Kidney glomerular epithelial cell (primary cell): ENCODE data around the gene GHDC.
"Not testable (repeated sequence)": the region's sequence is repeated elsewhere in the genome, so short reads cannot be mapped to it uniquely, and the experiment has no call there.

Source experiments
- DNase-seq: peaks from one replicate; lab custom pipeline; 2025; lab: John Stamatoyannopoulos, UW

The GHDC gene

DNA sequence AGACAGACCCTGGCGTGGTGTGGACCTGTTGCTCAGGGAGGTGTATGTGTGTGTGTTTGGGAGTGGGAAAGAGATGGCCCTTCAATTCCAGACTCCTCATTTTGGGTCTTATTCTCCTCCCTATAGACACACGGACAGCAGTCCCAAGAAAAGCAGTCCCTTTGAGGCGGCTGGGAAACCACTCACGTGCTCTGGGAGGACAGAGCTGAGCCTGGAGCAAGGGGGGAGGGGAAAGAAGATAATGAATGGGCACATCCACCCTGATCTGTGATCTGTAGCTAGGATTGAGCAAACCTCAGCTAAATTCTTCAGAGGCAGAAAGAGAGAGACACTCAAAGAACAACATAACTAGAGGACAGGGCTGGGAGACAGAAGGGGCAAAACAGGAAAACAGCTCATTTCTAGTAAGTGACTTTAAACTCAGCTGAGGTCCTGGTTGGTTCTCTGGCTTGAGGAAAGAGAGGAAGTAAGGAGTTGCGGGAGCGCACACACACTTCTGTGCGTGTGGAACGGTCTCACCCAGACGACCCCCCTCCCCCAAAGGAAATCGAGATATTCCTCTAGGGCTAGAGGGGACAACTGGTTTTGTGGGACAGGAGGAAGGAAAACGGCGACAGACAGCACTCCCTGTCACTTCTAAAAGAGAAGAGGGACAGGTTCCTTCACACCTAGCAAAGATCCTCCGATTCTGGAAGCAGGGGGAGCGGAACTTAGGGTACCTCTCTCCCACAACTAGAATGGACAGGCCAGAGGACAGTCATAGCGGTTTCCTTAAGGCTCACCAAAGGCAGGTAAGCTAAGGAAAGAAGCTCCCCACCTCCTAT is 40.2 kb downstream of the GHDC start:
- no peak for DNase-seq

DNA sequence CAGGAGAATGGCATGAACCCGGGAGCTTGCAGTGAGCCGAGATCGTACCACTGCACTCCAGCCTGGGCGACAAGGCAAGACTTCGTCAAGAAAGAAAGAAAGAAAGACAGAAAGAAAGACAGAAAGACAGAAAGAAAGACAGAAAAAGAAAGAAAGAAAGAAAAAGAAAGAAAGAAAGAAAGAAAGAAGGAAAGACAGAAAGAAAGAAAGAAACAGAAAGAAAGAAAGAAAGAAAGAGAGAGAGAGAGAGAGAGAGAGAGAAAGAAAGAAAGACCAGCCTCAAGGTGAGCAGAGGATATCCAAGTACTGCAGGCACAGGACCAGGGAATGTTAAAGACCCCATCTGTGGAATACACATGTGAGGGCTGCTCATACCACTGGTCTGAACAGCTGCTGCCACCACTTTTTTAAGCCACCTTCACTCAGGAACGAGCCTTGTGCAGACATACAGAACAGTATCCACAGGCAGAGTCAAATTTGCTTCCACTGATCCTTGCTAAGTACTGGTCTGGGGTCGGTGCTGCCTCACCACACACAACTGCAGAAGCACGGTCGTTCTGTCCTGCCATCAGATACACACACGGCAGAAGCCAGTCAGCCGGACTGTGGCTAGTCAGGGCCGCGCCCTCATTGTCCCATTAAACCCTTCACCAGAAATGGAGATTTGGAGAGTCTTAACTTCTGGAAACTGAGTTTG is 47.2 kb downstream of the GHDC start:
- DNase-seq = no peak

DNA sequence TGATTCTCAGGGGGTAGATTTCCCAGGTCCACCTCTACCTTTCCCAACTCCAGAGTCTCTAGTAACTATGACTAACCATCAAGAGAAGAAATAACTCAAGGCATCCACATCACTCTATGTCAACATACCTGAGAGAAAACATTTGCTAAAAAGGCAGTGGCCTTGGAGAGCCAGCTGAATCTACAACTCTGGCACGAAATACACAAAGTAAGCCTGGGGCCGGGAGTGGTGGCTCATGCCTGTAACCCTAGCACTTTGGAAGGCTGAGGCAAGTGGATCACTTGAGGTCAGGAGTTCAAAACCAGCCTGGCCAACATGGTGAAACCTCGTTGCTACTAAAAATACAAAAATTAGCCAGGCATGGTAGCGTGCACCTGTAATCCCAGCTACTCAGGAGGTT is 51.2 kb downstream of the GHDC start:
- DNase-seq = not testable (repeated sequence)

DNA sequence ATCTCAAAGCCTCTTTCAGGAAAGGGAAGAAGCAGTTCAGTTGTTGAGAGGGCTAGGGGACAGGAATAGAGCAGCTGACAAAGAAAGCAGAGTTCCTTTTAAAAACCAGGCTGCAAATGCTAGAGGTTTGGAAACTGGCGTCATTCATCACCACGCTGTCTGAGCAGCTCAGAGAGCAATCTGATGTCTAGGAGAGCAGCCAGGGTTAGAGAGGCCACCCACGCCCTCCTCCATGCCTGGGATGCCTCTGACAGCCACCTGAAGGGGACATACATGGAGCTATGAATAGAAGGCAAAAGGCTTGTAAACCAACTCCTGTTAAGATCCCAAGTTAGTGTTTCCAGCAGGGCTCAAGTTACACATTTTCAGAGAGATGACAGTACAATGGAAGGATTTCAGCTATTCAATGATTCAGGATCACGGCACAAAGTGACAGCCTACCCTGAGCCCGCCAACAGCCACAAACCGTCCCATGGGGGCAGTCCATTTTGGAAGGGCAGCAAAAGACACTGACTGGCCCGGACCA is 51.9 kb downstream of the GHDC start:
- DNase-seq = no peak

DNA sequence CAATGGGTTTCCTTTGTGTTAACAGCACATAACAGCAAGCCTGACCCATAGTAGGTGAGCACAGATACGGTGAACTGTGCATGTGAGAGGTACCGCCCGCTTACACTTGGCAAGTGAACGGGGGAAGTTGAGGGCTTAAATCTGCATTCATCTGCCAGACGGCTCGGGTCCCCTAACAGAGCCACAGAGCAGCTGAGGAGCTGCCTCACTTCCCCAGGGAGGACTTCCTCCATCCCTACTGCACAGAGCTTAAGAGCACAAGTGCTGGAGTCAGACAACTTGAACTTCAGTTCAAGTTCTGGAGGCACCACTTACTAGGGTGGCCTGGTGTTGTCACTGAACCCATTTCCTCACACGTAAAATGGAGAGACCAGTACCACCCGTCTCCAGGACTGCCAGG is 52.9 kb downstream of the GHDC start:
- no peak for DNase-seq

DNA sequence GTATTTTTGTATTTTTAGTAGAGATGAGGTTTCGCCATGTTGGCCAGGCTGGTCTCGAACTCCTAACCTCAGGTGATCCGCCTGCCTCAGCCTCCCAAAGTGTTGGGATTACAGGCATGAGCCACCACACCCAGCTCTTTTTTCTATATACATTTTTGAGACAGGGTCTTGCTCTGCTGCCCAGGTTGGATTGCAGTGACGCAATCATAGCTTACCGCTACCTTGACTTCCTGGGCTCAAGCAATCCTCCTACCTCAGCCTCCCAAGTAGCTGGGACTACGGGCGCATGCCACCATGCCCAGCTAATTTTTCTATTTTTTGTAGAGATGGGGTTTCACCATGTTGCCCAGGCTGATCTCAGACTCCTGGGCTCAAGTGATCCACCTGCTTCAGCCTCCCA is 53.6 kb downstream of the GHDC start:
- DNase-seq = not testable (repeated sequence)
